ENCODE results near the gene SPTBN4.
"Not testable (repeated sequence)": the region's sequence is repeated elsewhere in the genome, so short reads cannot be mapped to it uniquely, and the experiment has no call there.

Gene SPTBN4

DNA sequence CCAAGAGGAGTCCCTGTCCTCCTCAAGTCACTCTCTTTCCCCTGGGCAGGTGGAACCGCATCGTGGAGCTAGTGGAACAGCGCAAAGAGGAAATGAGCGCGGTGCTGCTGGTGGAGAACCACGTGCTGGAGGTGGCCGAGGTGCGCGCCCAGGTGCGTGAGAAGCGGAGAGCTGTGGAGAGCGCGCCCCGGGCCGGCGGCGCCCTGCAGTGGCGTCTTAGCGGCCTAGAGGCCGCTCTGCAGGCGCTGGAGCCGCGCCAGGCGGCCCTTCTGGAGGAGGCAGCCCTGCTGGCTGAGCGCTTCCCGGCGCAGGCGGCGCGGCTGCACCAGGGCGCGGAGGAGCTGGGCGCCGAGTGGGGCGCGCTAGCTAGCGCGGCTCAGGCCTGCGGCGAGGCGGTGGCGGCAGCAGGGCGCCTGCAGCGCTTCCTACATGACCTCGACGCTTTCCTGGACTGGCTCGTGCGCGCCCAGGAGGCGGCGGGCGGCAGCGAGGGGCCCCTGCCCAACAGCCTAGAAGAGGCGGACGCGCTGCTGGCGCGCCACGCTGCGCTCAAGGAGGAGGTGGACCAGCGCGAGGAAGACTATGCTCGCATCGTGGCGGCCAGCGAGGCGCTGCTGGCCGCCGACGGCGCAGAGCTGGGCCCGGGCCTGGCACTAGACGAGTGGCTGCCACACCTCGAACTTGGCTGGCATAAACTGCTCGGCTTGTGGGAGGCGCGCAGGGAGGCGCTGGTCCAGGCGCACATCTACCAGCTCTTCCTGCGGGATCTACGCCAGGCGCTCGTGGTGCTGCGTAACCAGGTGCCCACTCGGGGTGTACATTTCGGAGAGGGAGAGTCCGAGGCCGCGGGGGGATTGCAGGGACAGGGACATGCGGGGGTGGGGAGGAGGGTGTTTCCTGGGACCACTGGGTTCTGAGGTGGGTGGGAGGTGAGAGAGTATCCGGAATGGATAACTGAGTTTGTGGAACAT lies 52.8 kb downstream of the SPTBN4 start:
- no peak overlapping the region for H3K4me3 ChIP-seq (ENCODE audit: low read depth, low read length)
- in situ Hi-C loops (cut with HindIII; ENCODE audit: low sequenced_read_pairs) = no loop called here
- no peak for DNase-seq (ENCODE audit: low read depth)
- TF ChIP-seq CTCF (IDR thresholded peaks at IDR 0.05; ENCODE audit: low read depth, low read length, missing control alignments) = no peak

GRCh38 chr19:40521276-40521675 lies 54.5 kb downstream of the SPTBN4 start:
- H3K4me3 ChIP-seq (ENCODE audit: low read depth, low read length) = no peak overlapping the region
- DNase-seq (ENCODE audit: low read depth) = no peak
- TF ChIP-seq CTCF (IDR thresholded peaks at IDR 0.05; ENCODE audit: low read depth, low read length, missing control alignments) = peak; percentile 45
- in situ Hi-C loops (cut with HindIII; ENCODE audit: low sequenced_read_pairs) = no loop called here

DNA sequence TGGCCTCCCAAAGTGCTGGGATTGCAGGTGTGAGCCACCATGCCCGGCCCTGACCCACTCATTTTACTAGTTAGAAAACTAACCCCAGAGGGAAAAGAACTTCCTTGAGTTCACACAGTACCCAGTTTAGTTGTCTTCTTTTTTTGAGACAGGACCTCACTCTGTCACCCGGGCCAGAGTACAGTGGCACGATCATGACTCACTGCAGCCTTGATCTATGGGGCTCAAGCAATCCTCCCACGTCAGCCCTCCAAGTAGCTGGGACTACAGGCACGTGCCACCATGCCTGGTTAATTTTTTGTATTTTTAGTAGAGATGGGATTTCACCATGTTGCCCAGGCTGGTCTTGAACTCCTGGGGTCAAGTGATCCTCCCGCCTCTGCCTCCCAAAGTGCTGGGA lies 55.1 kb downstream of the SPTBN4 start:
- DNase-seq (ENCODE audit: low read depth); H3K4me3 ChIP-seq (ENCODE audit: low read depth, low read length); in situ Hi-C loops (cut with HindIII; ENCODE audit: low sequenced_read_pairs): not testable (repeated sequence)

DNA sequence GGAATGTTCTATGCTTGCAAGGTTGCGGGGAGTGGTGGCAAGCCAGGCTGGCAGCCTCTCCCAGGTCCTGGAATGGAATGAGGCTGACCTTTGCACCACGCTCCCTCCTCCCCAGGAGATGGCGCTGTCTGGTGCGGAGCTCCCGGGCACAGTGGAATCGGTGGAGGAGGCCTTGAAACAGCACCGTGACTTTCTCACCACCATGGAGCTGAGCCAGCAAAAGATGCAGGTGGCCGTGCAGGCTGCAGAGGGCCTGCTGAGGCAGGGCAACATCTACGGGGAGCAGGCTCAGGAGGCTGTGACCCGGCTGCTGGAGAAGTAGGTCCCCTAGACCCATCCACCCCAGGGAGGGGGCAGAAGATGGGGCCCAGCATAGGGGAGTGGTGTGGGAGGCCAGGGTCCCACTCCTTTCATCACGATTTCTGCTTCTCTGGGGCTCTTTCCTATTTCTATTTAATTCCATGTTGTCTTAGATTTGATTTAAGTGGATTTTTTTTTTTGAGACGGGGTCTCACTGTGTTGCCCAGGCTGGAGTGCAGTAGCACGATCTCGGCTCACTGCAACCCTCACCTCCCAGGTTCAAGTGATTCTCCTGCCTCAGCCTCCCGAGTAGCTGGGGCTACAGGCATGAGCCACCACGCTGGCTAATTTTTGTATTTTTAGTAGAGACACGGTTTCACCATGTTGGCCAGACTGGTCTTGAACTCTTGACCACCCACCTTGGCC lies 56.7 kb downstream of the SPTBN4 start:
- TF ChIP-seq CTCF (IDR thresholded peaks at IDR 0.05; ENCODE audit: low read depth, low read length, missing control alignments) = peak; percentile 51
- no peak overlapping the region for H3K4me3 ChIP-seq (ENCODE audit: low read depth, low read length)
- no peak for DNase-seq (ENCODE audit: low read depth)
- in situ Hi-C loops (cut with HindIII; ENCODE audit: low sequenced_read_pairs) = no loop called here

GRCh38 chr19:40524133-40524549 lies 57.3 kb downstream of the SPTBN4 start:
- no peak overlapping the region for H3K4me3 ChIP-seq (ENCODE audit: low read depth, low read length)
- in situ Hi-C loops (cut with HindIII; ENCODE audit: low sequenced_read_pairs) = no loop called here
- TF ChIP-seq CTCF (IDR thresholded peaks at IDR 0.05; ENCODE audit: low read depth, low read length, missing control alignments) = no peak
- no peak for DNase-seq (ENCODE audit: low read depth)

DNA sequence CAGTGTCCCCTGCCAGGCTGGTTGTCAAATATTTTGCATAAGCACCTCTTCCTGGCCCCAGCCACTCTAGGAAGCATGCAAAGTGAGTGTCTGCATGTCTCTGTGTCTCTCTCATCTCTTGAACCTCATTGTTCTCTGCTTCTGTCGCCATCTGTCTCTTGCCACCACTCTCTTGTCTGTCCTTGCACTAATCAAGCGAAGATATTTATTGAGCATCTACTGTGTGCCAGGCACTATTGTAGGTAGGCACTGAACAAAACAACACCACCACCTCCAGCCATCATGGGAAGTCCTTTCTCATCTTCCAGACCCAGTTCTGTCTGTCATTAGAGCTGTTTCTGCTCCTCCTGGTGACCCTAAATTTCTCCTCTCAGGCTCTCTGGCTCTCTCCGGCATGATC lies 57.9 kb downstream of the SPTBN4 start:
- in situ Hi-C loops (cut with HindIII; ENCODE audit: low sequenced_read_pairs) = no loop called here

More for the DNA sequence above, 57.9 kb downstream of the SPTBN4 start:
- DNase-seq (ENCODE audit: low read depth) = no peak
- no peak overlapping the region for H3K4me3 ChIP-seq (ENCODE audit: low read depth, low read length)
- no peak for TF ChIP-seq CTCF (IDR thresholded peaks at IDR 0.05; ENCODE audit: low read depth, low read length, missing control alignments)

Measured in astrocyte of the cerebellum (primary cell).